GM19193 (cell line): Measurements from ENCODE around the gene PON3.

ENCODE experiments used
- POLR2A ChIP-seq: IDR thresholded peaks from 4 replicates; pipeline ENCODE4 v1.6.1; 2011; ENCODE audit not compliant: insufficient read depth, insufficient read length; ENCODE audit errors: extremely low read depth

The PON3 gene

GRCh38 chr7:95394370-95394769 is 1.8 kb downstream of the PON3 start:
- no peak for TF ChIP-seq POLR2A

DNA sequence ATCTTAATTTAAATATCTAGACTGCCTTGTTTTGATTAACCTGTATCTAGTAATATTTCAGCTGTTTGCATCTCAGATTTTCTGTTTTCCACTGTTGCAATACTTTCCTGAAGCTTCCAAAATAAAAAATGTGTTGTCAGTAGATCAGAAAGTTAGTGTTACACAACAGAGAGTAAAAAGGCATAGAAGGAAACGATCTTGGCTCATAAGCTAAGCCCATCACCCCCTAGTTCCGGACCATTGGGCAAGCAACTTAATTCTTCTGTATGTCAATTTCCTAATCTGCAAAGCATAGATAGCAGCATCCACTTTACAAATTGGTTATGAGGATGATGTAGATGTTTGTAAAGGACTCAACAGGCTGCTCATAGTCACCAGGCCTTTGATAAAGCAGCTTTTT is 4.4 kb downstream of the PON3 start:
- no peak for TF ChIP-seq POLR2A

- TF ChIP-seq POLR2A = no peak
Measured at GRCh38 chr7:95389516-95389915, 6.7 kb downstream of the PON3 start.

- TF ChIP-seq POLR2A = no peak
Measured at GRCh38 chr7:95376632-95377400, 19.4 kb downstream of the PON3 start.

GRCh38 chr7:95375591-95376257 is 20.5 kb downstream of the PON3 start:
- TF ChIP-seq POLR2A = no peak

GRCh38 chr7:95373323-95373722 is 22.9 kb downstream of the PON3 start:
- no peak for TF ChIP-seq POLR2A

DNA sequence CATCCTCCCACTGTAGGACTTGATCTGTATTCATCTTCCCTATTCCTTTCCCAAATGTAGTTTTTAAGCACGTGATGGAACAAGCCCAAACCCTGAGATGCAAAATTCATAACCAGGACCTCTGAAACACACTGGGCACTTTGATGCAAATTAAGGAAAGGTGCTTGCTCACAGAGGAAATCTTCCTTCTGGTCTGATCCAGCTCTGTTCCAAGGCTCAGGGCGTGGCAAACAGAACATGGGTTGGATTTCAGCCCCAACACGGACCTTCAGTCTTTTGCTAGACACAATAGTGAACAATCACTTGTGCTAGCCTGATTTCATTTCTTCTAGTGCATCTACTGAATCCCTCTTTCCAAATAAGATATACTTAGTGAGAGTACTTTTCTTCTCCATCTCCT is 27.9 kb downstream of the PON3 start:
- TF ChIP-seq POLR2A = no peak

- TF ChIP-seq POLR2A = no peak
Measured at GRCh38 chr7:95367606-95368005, 28.6 kb downstream of the PON3 start.

DNA sequence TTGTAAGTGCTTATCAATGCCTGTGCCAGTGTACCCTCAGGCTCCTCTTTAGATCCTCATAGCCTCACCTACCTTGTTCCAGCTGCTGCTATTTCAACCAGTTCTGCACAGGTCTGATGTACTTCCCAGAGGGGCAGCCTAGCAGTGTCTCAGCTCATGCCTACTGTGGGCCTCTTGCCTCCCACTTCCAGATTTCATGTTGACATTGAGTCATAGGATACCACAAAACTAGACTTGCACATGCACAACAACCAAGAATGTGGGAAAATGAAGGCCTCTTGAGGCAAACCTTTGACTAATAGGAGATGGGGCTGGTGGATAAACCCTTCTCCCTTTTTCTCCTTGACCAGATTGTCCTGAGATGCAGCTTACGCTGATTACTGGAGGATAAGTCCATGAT is 31.0 kb downstream of the PON3 start:
- no peak for TF ChIP-seq POLR2A

DNA sequence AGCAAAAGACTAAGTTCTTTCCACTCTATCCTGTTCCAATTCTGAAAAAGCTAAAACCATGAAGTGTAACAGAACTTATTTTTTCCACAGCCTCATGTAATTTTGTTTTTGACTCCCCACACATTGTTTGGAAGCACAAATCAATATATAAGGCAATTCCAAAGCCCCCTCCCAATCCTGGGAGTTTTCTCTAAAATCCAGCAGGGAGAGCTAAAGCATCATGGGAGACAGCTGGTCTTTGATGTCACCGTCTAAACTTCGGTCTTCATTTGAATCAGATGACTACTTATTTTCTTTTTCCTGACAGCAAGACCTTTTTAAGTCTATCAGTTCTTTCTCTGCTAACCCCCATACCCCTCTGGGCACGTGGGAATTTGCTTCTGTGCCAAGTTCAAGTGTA is 38.6 kb downstream of the PON3 start:
- no peak for TF ChIP-seq POLR2A

DNA sequence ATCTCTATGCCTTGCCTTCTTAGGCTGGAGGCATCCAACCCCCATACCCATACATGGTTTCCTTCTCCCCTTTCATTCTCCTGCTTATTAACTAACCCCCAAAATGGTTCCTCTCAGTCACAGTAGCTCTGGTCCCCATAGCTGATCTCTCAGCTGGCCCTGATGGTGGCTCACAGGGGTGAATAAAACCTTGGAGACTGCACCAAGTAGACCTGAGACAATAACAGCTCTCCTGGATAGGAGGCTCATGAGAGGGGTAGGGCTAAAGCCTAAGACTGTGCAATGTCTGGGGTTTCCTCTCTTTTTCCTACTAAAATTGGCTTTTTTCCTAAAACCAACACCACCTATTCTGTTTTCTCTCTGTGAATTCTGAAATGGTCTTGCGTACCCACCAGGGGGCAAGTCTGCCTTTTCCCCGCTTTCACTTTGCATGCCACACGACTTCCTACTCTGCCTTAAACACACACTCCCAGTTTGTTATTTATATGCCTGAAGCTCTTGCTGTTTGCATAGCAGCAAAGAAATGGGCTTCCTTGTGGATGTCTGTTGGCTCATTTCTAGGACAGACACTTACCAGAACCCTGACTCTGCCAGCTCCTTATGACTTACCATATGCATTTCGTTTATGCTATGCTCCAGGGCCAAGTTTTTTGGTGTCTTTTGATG is 53.4 kb downstream of the PON3 start:
- TF ChIP-seq POLR2A = no peak

DNA sequence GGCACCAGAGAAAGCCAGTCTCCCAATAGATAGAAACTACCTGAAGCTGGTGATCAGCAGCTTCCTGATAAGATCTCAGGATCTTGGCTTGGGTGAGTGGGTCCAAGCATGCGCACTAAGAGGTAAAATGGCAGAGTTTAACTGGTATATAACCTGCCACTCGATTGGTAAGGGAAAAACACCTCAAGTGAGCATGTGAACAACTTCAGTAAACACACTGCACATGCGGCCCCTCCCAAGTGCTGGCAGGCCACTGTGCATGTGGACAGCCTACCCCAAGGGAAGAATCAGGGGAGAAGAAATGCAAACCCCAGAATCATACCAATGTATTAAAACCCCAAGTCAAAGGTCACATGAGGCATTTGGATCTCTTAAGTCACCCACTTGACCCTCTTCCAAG is 54.1 kb downstream of the PON3 start:
- TF ChIP-seq POLR2A = no peak

- TF ChIP-seq POLR2A = no peak
Measured at GRCh38 chr7:95340491-95340890, 55.7 kb downstream of the PON3 start.

DNA sequence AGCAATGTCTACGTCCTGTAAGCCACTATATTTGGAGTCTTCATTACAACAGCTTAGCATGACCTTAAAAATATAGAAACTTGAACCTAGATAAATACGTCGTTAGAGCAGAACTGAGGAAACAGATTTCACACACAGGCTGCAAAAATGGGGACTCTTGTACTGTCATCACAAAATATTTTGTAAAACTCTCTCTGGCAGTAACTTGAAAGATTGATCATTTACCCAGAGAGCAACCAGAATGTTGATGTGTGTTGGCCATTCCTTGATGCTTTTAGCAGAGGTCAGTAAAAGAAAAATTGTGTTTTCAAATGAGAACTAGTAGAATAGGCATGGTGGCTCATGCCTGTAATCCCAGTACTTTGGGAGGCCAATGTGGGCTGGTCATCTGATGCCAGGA is 57.3 kb downstream of the PON3 start:
- TF ChIP-seq POLR2A = no peak

DNA sequence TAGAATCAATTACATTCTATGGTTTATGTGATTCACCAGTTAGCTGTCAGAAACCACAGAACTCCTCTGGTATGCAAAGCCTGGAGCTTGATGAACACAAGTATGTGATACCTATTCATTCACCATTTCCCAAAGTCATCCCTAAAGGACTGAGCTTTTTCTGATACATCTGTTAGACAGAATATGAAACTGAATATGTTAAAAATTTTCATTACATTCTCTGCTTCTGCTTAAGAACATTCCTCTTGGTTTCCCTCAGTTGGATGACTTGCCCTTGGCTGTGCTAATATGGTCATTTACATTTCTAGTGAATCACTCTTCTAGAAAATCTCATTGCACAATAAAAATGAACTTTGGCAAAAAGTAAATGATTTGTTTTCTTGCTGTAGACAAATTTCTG is 61.1 kb downstream of the PON3 start:
- TF ChIP-seq POLR2A = no peak

- no peak for TF ChIP-seq POLR2A
Measured at GRCh38 chr7:95334447-95334846, 61.7 kb downstream of the PON3 start.
